Measurements from ENCODE around the gene PREB.

Gene PREB

GRCh38 chr2:27100036-27100435 lies 34.4 kb downstream of the PREB start:
- TF ChIP-seq POLR2AphosphoS5 (IDR thresholded peaks at IDR 0.05; ENCODE audit: low read depth, low read length) = no peak
- TF ChIP-seq FOXP2 (optimal IDR thresholded peaks at IDR 0.05; ENCODE audit: borderline replicate concordance, extremely low read depth, extremely low read length, insufficient read depth) = no peak
- no peak for TF ChIP-seq SIN3A (IDR thresholded peaks at IDR 0.05; ENCODE audit: borderline replicate concordance, insufficient read depth, low read length)
- TF ChIP-seq REST (IDR thresholded peaks at IDR 0.05; ENCODE audit: insufficient read depth in 1 of 2, low read depth in 2 of 2, low read length in 2 of 2) = no peak
- no peak for TF ChIP-seq TAF1 (IDR thresholded peaks at IDR 0.05; ENCODE audit: borderline replicate concordance, insufficient read depth, low read length)

- TF ChIP-seq SIN3A (IDR thresholded peaks at IDR 0.05; ENCODE audit: borderline replicate concordance, insufficient read depth, low read length) (no peak), POLR2AphosphoS5 (IDR thresholded peaks at IDR 0.05; ENCODE audit: low read depth, low read length) (no peak), FOXP2 (optimal IDR thresholded peaks at IDR 0.05; ENCODE audit: borderline replicate concordance, extremely low read depth, extremely low read length, insufficient read depth) (no peak), TAF1 (IDR thresholded peaks at IDR 0.05; ENCODE audit: borderline replicate concordance, insufficient read depth, low read length) (no peak), REST (IDR thresholded peaks at IDR 0.05; ENCODE audit: insufficient read depth in 1 of 2, low read depth in 2 of 2, low read length in 2 of 2) (no peak)
Measured at GRCh38 chr2:27099334-27099955, 35.0 kb downstream of the PREB start.

- no peak for TF ChIP-seq TAF1 (IDR thresholded peaks at IDR 0.05; ENCODE audit: borderline replicate concordance, insufficient read depth, low read length)
- TF ChIP-seq REST (IDR thresholded peaks at IDR 0.05; ENCODE audit: insufficient read depth in 1 of 2, low read depth in 2 of 2, low read length in 2 of 2) = no peak
- no peak for TF ChIP-seq FOXP2 (optimal IDR thresholded peaks at IDR 0.05; ENCODE audit: borderline replicate concordance, extremely low read depth, extremely low read length, insufficient read depth)
- no peak for TF ChIP-seq POLR2AphosphoS5 (IDR thresholded peaks at IDR 0.05; ENCODE audit: low read depth, low read length)
- TF ChIP-seq SIN3A (IDR thresholded peaks at IDR 0.05; ENCODE audit: borderline replicate concordance, insufficient read depth, low read length) = no peak
Measured at GRCh38 chr2:27097341-27097740, 37.1 kb downstream of the PREB start.

- TF ChIP-seq TAF1 (IDR thresholded peaks at IDR 0.05; ENCODE audit: borderline replicate concordance, insufficient read depth, low read length) = no peak
- TF ChIP-seq SIN3A (IDR thresholded peaks at IDR 0.05; ENCODE audit: borderline replicate concordance, insufficient read depth, low read length) = no peak
- no peak for TF ChIP-seq REST (IDR thresholded peaks at IDR 0.05; ENCODE audit: insufficient read depth in 1 of 2, low read depth in 2 of 2, low read length in 2 of 2)
Measured at GRCh38 chr2:27096748-27097297, 37.6 kb downstream of the PREB start.

All from PFSK-1 (cell line).